Suprapubic skin (tissue), 4 donors: ENCODE results near the gene RNF217. TPM values are rescaled to one million over a fixed set of nuclear protein-coding genes. Genes with fewer than 3 reads are reported as not detected.

Experiments used
- DNase-seq, 2 donors: peaks; one replicate each; pipeline ENCODE4 v3.0.0-alpha.2; 2019; ENCODE audit warnings: low spot score in 2 of 2
- H3K27ac ChIP-seq: fragments of 200-600 bp; sonication (generic); one replicate; pipeline ENCODE4 v1.5.1; 2019
- H3K27me3 ChIP-seq: fragments of 200-600 bp; sonication (generic); one replicate; pipeline ENCODE4 v1.5.1; 2019
- H3K36me3 ChIP-seq: fragments of 200-600 bp; sonication (generic); one replicate; pipeline ENCODE4 v1.5.1; 2019
- H3K4me1 ChIP-seq: fragments of 200-600 bp; sonication (generic); one replicate; pipeline ENCODE4 v1.5.1; 2019
- H3K4me3 ChIP-seq: fragments of 200-600 bp; sonication (generic); one replicate; pipeline ENCODE4 v1.5.1; 2019; ENCODE audit warnings: mild to moderate bottlenecking
- H3K9me3 ChIP-seq: fragments of 200-600 bp; sonication (generic); one replicate; pipeline ENCODE4 v1.5.1; 2019
- CTCF ChIP-seq, 2 donors: fragments of 200-600 bp in 1 of 2; fragments of 450-650 bp in 1 of 2; sonication (generic) in 1 of 2; IDR thresholded peaks; one replicate each; pipeline ENCODE4 v1.5.1; 2016 to 2019; ENCODE audit warnings: antibody characterized with exemption in 2 of 2, mild to moderate bottlenecking in 1 of 2, moderate library complexity in 1 of 2
- EP300 ChIP-seq: sonication (generic); formaldehyde crosslinking; IDR thresholded peaks from one replicate; pipeline ENCODE4 v1.6.1; 2017; ENCODE audit warnings: antibody characterized with exemption
- POLR2A ChIP-seq, 2 donors: fragments of 450-650 bp; IDR thresholded peaks; one replicate each; pipeline ENCODE4 v1.6.1; 2017; ENCODE audit warnings: antibody characterized with exemption in 2 of 2, mild to moderate bottlenecking in 2 of 2, moderate library complexity in 2 of 2
- POLR2AphosphoS5 ChIP-seq, 3 donors: sonication (generic); formaldehyde crosslinking; IDR thresholded peaks; one replicate each; pipeline ENCODE4 v1.6.1; 2017; ENCODE audit warnings: antibody characterized with exemption in 3 of 3
- WGBS: methylation state at CpG from one replicate; pipeline ENCODE4 v1.1.5; 2018; 5-methylcytosine and 5-hydroxymethylcytosine counted together
- total RNA-seq, 4 donors: library from RNA; depleted of rRNA; stranded (reverse); fragments of >200 nt; gene quantifications; one replicate each; pipeline ENCODE4 v1.1.0, GENCODE V29; 2016

Gene RNF217
- total RNA-seq, 4 donors from 2014 or later, result 32.3 to 55.1 (median 43.3) TPM

GRCh38 chr6:125104425-125104824 lies 142.2 kb downstream of the RNF217 start:
- Histone ChIP-seq H3K4me3 (no peak overlapping the region), H3K27ac (no peak overlapping the region), H3K4me1 (peaks cover 14% of the 10 kb centered on the region), H3K36me3 (no peaks in the 10 kb centered on the region), H3K9me3 (no peaks in the 10 kb centered on the region), H3K27me3 (no peaks in the 10 kb centered on the region)
- 41% methylated on average over 4 of the region's 4 CpGs for WGBS
- DNase-seq, result no peak
- no peak for TF ChIP-seq CTCF (IDR thresholded peaks at IDR 0.05)
- no peak for TF ChIP-seq POLR2A (IDR thresholded peaks at IDR 0.05)
- TF ChIP-seq EP300, result no peak
- no peak for TF ChIP-seq POLR2AphosphoS5 (IDR thresholded peaks at IDR 0.05)

- H3K36me3 ChIP-seq, result no peaks in the 10 kb centered on the region
- H3K4me1 ChIP-seq, result peaks cover 6% of the 10 kb centered on the region
- WGBS, result 94% methylated on average over 5 of the region's 5 CpGs
- H3K27ac ChIP-seq, result no peak overlapping the region
- peaks cover 13% of the 10 kb centered on the region for H3K9me3 ChIP-seq
- TF ChIP-seq EP300 (no peak), POLR2A (IDR thresholded peaks at IDR 0.05) (no peak), CTCF (IDR thresholded peaks at IDR 0.05) (no peak), POLR2AphosphoS5 (IDR thresholded peaks at IDR 0.05) (no peak)
- H3K27me3 ChIP-seq, result no peaks in the 10 kb centered on the region
- H3K4me3 ChIP-seq, result no peak overlapping the region
- no peak for DNase-seq
These were observed 144.8 kb downstream of the RNF217 start for GRCh38 chr6:125107048-125107447.

GRCh38 chr6:125107896-125108295 lies 145.7 kb downstream of the RNF217 start:
- H3K9me3 ChIP-seq, result peaks cover 14% of the 10 kb centered on the region
- WGBS, result 90% methylated on average over 3 of the region's 3 CpGs
- H3K4me3 ChIP-seq, result no peak overlapping the region
- no peak for TF ChIP-seq CTCF (IDR thresholded peaks at IDR 0.05)
- no peak for TF ChIP-seq EP300
- TF ChIP-seq POLR2A (IDR thresholded peaks at IDR 0.05), result no peak
- no peak for TF ChIP-seq POLR2AphosphoS5 (IDR thresholded peaks at IDR 0.05)
- DNase-seq, result no peak
- H3K27ac ChIP-seq, result no peak overlapping the region
- H3K36me3 ChIP-seq, result no peaks in the 10 kb centered on the region
- no peaks in the 10 kb centered on the region for H3K27me3 ChIP-seq
- H3K4me1 ChIP-seq, result peaks cover 6% of the 10 kb centered on the region

GRCh38 chr6:125110056-125110455 lies 147.8 kb downstream of the RNF217 start:
- no peaks in the 10 kb centered on the region for H3K4me1 ChIP-seq
- no peak overlapping the region for H3K27ac ChIP-seq
- WGBS, result 98% methylated on average over 1 of the region's 1 CpG
- H3K36me3 ChIP-seq, result no peaks in the 10 kb centered on the region
- TF ChIP-seq CTCF (IDR thresholded peaks at IDR 0.05) (no peak), POLR2AphosphoS5 (IDR thresholded peaks at IDR 0.05) (no peak), EP300 (no peak), POLR2A (IDR thresholded peaks at IDR 0.05) (no peak)
- no peaks in the 10 kb centered on the region for H3K27me3 ChIP-seq
- DNase-seq, result no peak
- peaks cover 14% of the 10 kb centered on the region for H3K9me3 ChIP-seq
- no peak overlapping the region for H3K4me3 ChIP-seq

GRCh38 chr6:125111219-125111983 lies 149.2 kb downstream of the RNF217 start:
- Histone ChIP-seq H3K4me1 (no peaks in the 10 kb centered on the region), H3K9me3 (peaks cover 14% of the 10 kb centered on the region), H3K36me3 (no peaks in the 10 kb centered on the region), H3K27ac (no peak overlapping the region), H3K4me3 (no peak overlapping the region), H3K27me3 (no peaks in the 10 kb centered on the region)
- TF ChIP-seq CTCF (IDR thresholded peaks at IDR 0.05), result no peak
- no peak for TF ChIP-seq EP300
- TF ChIP-seq POLR2A (IDR thresholded peaks at IDR 0.05), result no peak
- no peak for TF ChIP-seq POLR2AphosphoS5 (IDR thresholded peaks at IDR 0.05)
- DNase-seq, result no peak
- 95% methylated on average over 4 of the region's 4 CpGs for WGBS
